Tibial artery (tissue), 4 donors: ENCODE data around the gene SVEP1.

Experiments
- DNase-seq, 2 donors: peaks; one replicate each; pipeline ENCODE4 v3.0.0-alpha.2; 2019
- H3K27ac ChIP-seq, 2 donors: fragments of 200-600 bp; sonication (generic) in 1 of 2; 1 replicate in 1 of 2; 2 replicates in 1 of 2; pipeline ENCODE4 v1.5.1; 2018 to 2019; ENCODE audit warnings: mild to moderate bottlenecking in 1 of 2
- H3K27me3 ChIP-seq, 2 donors: fragments of 200-600 bp; sonication (generic) in 1 of 2; one replicate each; pipeline versions ENCODE4 v1.5.1 to v1.6.0; 2016 to 2019
- H3K36me3 ChIP-seq, 3 donors: fragments of 200-600 bp; sonication (generic) in 2 of 3; one replicate each; pipeline ENCODE4 v1.5.1; 2016 to 2019; ENCODE audit warnings: mild to moderate bottlenecking in 2 of 3
- H3K4me1 ChIP-seq, 4 donors: fragments of 200-600 bp; sonication (generic) in 2 of 4; 1 replicate in 3 of 4; 2 replicates in 1 of 4; pipeline ENCODE4 v1.5.1; 2016 to 2019
- H3K4me3 ChIP-seq, 2 donors: fragments of 200-600 bp; sonication (generic) in 1 of 2; 1 replicate in 1 of 2; 2 replicates in 1 of 2; pipeline ENCODE4 v1.5.1; 2018 to 2019; ENCODE audit warnings: mild to moderate bottlenecking in 2 of 2
- H3K9me3 ChIP-seq, 3 donors: fragments of 200-600 bp; sonication (generic) in 1 of 3; one replicate each; pipeline ENCODE4 v1.5.1; 2016 to 2019
- intact Hi-C: fragments of 100-400 bp; cut with DNase I; formaldehyde crosslinking; loops from one replicate; pipeline ENCODE4 v1.15.0; 2023; ENCODE audit warnings: low total_unique reads
- TF ChIP-seq, protein P1 (sequence below), 2 experiments: fragments of 200-600 bp in 1 of 2; fragments of 450-650 bp in 1 of 2; IDR thresholded peaks; one replicate each; pipeline ENCODE4 v1.5.1; 2017 to 2019; ENCODE audit warnings: antibody characterized with exemption in 2 of 2, mild to moderate bottlenecking in 1 of 2, moderate library complexity in 1 of 2

The SVEP1 gene

DNA sequence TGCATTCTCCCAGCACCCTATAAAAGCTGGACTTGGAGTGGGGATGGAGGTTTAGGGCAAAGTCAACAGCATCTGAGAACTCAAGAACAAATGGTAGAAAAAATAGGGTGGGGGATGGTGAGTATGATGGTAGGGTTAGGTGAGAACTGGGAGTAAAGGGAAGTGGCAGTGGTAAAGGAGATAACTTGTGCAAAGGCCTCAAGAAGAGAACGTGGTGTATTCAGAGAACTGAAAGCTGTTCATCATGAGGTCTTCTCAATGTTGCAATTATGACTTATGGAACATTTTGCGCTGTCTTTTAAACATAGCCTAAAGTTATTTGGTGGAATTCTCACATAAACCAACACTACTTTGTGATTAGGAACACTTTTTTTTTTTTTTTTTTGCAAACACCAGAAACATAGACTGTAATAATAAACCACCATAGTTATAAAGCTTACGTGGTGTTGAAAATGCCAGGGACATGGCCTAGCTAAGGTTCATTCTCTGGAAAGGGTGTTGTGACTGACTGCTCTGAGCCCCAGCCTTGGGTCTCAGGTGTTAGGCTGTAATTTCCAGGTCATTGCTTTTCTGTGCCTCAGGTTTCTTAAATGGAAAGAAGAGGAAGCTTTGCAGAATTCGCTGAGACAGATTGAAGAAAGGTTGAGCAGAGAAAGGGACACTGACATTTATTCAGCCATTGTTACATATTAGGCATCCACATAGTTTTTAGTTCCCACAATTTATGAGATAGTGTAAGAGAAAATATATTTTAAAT lies 222.7 kb downstream of the SVEP1 start:
- H3K36me3 ChIP-seq = no peaks in the 10 kb centered on the region
- no peaks in the 10 kb centered on the region for H3K9me3 ChIP-seq
- H3K27me3 ChIP-seq = no peaks in the 10 kb centered on the region
- intact Hi-C loops = no loop called here
- no peak for DNase-seq
- no peak overlapping the region for H3K27ac ChIP-seq
- H3K4me3 ChIP-seq = no peak overlapping the region
- TF ChIP-seq, protein P1, sequence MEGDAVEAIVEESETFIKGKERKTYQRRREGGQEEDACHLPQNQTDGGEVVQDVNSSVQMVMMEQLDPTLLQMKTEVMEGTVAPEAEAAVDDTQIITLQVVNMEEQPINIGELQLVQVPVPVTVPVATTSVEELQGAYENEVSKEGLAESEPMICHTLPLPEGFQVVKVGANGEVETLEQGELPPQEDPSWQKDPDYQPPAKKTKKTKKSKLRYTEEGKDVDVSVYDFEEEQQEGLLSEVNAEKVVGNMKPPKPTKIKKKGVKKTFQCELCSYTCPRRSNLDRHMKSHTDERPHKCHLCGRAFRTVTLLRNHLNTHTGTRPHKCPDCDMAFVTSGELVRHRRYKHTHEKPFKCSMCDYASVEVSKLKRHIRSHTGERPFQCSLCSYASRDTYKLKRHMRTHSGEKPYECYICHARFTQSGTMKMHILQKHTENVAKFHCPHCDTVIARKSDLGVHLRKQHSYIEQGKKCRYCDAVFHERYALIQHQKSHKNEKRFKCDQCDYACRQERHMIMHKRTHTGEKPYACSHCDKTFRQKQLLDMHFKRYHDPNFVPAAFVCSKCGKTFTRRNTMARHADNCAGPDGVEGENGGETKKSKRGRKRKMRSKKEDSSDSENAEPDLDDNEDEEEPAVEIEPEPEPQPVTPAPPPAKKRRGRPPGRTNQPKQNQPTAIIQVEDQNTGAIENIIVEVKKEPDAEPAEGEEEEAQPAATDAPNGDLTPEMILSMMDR (IDR thresholded peaks at IDR 0.05) = no peak
- no peaks in the 10 kb centered on the region for H3K4me1 ChIP-seq

DNA sequence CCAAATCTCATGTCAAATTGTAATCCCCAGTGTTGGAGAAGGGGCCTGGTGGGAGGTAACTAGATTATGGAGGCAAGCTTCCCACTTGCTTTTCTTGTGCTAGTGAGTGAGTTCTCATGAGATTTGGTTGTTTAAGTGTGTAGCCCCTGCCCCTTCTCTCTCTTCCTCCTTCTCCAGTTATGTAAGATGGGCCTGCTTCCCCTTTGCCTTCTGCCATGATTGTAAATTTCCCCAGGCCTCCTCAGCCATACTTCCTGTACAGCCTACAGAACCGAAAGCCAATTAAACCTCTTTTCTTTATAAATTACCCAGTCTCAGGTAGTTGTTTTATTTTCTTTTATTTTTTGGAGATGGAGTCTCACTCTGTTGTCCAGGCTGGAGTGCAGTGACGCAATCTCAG lies 223.6 kb downstream of the SVEP1 start:
- Histone ChIP-seq H3K4me1 (peaks cover 0 to 8% (median 0%) of the 10 kb centered on the region in 4 donors), H3K36me3 (no peaks in the 10 kb centered on the region), H3K27ac (no peak overlapping the region), H3K4me3 (no peak overlapping the region), H3K9me3 (no peaks in the 10 kb centered on the region), H3K27me3 (no peaks in the 10 kb centered on the region)
- intact Hi-C loops = no loop called here
- TF ChIP-seq, protein P1 (IDR thresholded peaks at IDR 0.05) = no peak
- DNase-seq = no peak

DNA sequence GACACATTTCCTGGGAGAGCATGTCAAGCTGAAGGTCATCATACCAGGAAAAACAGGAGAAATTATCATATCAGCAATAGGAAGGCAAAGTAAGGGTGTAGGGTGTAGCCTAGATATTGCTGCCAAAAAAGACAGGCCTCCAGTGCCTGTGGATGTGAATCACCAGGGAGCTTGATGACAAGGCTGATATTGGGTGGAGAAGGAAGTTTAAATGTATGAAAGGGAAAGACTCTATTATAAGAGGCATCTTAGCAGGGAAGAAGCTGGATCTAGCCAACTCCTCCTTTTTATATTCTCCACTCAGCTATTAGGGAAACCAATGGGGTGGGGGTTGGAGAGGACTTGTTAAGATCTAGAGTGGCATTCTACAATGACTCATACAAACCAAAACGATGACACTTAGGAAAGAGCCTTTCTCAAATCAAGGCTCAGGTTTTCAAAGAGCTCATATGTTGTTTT lies 228.5 kb downstream of the SVEP1 start:
- Histone ChIP-seq H3K9me3 (no peaks in the 10 kb centered on the region), H3K4me3 (no peak overlapping the region), H3K27ac (no peak overlapping the region), H3K36me3 (no peaks in the 10 kb centered on the region), H3K4me1 (peaks cover 0 to 10% (median 0%) of the 10 kb centered on the region in 4 donors), H3K27me3 (no peaks in the 10 kb centered on the region)
- TF ChIP-seq, protein P1 (IDR thresholded peaks at IDR 0.05) = no peak
- intact Hi-C loops = no loop called here
- no peak for DNase-seq

DNA sequence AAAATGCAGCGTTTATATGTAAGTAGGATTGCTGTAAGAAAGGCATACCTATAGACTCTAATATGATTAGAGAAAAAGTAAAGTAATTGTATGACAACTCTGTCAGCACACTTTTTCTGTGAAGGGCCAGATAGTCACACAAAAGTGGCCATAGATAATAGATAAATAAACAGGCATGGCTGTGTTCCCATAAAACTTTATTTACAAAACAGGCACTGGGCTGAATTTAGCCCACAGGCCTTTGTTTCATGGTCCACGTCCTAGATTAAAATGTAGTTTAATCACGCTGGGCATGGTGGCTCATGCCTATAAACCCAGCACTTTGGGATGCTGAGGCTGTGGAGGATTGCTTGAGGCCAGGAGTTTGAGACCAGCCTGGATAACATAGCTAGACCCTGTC lies 233.2 kb downstream of the SVEP1 start:
- Histone ChIP-seq H3K36me3 (no peaks in the 10 kb centered on the region), H3K9me3 (no peaks in the 10 kb centered on the region), H3K4me3 (no peak overlapping the region), H3K27me3 (no peaks in the 10 kb centered on the region), H3K4me1 (peaks cover 0 to 6% (median 0%) of the 10 kb centered on the region in 4 donors), H3K27ac (no peak overlapping the region)
- TF ChIP-seq, protein P1 (IDR thresholded peaks at IDR 0.05) = no peak
- DNase-seq = no peak
- intact Hi-C loops = no loop called here

DNA sequence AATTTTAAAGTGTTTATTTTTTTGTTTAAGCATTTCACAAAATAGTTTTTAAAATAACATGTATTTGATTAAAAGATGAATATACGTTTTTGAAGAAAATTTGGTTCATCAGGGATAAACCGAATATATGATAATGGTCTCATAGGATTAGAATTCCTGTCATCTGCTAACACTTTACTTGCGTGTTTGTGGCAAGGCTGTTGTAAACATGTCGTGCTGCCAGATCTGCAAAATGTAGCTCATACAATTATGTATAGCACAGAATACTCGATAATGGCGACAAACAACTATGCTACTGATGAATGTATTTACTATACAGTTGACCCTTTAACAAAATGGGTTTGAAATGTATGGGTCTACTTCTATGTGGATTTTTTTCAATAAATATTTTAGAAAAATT lies 234.7 kb downstream of the SVEP1 start:
- intact Hi-C loops = no loop called here
- H3K27ac ChIP-seq = no peak overlapping the region
- no peaks in the 10 kb centered on the region for H3K9me3 ChIP-seq
- TF ChIP-seq, protein P1 (IDR thresholded peaks at IDR 0.05) = no peak
- H3K4me1 ChIP-seq = no peaks in the 10 kb centered on the region
- no peaks in the 10 kb centered on the region for H3K27me3 ChIP-seq
- H3K4me3 ChIP-seq = no peak overlapping the region
- H3K36me3 ChIP-seq = no peaks in the 10 kb centered on the region
- DNase-seq = no peak
